Measurements from ENCODE around the gene KRTAP12-2.
"Not testable (repeated sequence)": the region's sequence is repeated elsewhere in the genome, so short reads cannot be mapped to it uniquely, and the experiment has no call there.

The KRTAP12-2 gene

DNA sequence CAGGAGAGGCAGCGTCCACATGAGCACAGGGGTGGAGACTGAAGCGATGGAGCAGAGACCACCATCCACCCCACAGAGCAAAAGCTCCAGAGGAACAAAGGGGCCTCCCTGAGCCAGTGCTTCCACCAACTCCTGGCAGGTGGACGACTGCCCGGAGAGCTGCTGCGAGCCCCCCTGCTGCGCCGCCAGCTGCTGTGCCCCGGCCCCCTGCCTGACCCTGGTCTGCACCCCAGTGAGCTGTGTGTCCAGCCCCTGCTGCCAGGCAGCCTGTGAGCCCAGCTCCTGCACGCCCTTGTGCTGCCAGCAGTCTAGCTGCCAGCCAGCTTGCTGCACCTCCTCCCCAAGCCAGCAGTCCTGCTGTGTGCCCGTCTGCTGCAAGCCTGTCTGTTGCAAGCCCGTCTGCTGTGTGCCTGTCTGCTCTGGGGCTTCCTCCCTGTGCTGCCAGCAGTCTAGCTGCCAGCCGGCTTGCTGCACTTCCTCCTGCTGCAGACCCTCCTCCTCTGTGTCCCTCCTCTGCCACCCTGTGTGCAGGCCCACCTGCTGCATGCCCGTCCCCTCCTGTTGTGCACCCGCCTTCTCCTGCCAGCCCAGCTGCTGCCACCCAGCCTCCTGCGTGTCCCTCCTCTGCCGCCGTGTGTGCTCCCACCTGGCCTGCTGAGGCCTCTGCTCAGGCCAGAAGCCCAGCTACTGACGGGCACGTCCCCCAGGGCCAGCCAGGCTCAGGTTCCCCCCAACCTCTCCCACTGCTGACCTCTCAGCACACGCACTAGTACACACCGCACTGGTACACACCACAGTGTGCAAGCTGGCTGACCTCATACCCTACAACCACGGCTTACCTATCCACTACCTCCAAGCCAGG, 35.6 kb upstream of the KRTAP12-2 start:
- DNase-seq (ENCODE audit: low read depth, low spot score), result no peak

- no peak for DNase-seq (ENCODE audit: low read depth, low spot score)
Measured at GRCh38 chr21:44701541-44701940, 34.8 kb upstream of the KRTAP12-2 start.

DNA sequence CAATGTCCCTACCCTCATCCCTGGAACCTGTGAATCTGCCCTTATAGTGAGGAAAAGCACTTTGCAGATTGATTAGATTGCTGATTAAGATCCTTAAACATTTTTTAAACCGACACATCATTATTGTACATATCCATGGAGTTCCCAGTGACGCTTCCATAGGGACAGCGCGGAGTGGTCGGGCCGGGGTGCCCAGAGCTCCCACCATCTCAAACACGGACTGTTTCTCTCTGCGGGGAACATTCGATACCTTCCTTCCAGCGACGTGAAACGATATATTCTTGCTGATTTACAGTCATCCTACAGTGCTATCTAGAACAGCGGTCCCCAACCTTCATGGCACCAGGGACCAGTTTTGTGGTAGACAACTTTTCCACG, 34.3 kb upstream of the KRTAP12-2 start:
- no peak for DNase-seq (ENCODE audit: low read depth, low spot score)

DNA sequence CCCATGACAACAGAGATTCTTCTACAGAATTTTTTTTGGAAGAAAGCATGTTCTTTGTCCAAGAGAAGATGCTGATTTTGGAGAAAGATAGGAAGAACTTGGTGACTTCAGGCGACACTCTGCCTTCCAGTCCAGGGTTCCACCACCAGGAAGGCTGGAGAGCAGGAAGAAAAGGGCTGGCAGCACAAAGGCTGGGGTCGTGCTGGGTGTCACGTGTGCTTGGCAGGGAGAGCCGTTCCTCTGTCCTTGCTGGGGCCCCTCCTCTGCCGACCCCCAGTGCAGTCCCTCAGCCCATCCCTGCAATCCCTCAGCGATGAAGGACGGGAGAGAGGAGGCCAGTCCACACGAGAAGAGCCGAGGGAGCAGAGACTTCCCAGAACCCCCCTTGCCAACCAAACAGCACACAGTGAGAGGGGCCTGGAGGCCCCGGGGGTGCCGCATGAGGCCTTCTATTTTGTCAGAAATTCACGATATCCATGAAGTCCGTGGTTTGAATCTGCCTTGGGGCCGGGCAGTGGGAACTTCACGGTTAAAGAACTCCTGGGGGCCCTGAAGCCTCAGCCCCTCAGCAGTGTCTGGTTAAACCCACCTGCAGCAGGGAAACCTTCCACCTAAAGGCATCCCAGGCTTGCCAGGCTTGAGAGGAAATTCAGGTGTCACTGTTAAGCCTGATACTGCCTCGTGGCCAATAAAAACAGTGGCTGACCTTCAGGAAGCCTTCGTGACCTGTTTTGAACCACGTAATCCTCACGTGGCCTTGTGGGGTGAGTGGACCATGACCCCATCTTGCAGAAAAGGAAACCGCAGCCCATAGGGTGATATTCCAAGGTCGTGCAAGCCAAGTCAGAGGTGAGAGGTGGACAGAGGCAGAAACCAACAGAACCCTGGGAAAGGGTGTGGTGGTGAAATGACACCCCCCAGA, 33.6 kb upstream of the KRTAP12-2 start:
- DNase-seq (ENCODE audit: low read depth, low spot score), result no peak

- no peak for DNase-seq (ENCODE audit: low read depth, low spot score)
Measured at GRCh38 chr21:44699502-44700001, 32.8 kb upstream of the KRTAP12-2 start.

- DNase-seq (ENCODE audit: low read depth, low spot score), result no peak
Measured at GRCh38 chr21:44697811-44698734, 31.3 kb upstream of the KRTAP12-2 start.

DNA sequence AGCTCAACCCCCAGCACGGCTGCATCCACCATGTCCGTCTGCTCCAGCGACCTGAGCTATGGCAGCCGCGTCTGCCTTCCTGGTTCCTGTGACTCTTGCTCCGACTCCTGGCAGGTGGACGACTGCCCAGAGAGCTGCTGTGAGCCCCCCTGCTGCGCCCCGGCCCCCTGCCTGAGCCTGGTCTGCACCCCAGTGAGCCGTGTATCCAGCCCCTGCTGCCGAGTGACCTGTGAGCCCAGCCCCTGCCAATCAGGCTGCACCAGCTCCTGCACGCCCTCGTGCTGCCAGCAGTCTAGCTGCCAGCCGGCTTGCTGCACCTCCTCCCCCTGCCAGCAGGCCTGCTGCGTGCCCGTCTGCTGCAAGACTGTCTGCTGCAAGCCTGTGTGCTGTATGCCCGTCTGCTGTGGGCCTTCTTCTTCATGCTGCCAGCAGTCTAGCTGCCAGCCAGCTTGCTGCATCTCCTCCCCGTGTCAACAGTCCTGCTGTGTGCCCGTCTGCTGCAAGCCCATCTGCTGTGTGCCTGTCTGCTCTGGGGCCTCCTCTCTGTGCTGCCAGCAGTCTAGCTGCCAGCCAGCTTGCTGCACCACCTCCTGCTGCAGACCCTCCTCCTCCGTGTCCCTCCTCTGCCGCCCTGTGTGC, 30.6 kb upstream of the KRTAP12-2 start, which contains the start of gene KRTAP10-12:
Gene KRTAP10-12 (plus strand): TSS at position 1 of the 639 bp plus-strand sequence. CDS start 30 bp downstream, at position 31.
- not testable (repeated sequence) for DNase-seq (ENCODE audit: low read depth, low spot score)

DNA sequence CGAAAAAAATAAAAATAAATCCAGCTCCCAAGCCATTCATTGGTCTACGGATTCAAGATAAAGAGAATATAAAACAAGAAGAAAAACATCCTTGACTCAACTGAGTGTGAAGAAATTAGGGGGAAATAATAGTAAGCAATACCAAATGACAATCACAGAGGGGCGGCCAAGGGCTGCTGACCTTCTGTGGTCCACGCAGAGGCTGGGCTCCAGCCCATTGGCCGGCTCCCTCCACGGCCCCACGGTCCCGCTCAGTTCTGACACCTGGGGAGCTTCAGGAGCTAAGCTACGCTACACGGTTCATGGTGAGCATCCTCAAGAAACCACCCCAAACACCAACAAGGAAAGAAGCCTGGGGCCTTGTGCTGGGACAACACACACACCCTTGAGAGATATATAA, 29.8 kb upstream of the KRTAP12-2 start:
- DNase-seq (ENCODE audit: low read depth, low spot score), result no peak

GRCh38 chr21:44695641-44696040, 28.9 kb upstream of the KRTAP12-2 start:
- no peak for DNase-seq (ENCODE audit: low read depth, low spot score)

GRCh38 chr21:44695184-44695583, 28.5 kb upstream of the KRTAP12-2 start:
- DNase-seq (ENCODE audit: low read depth, low spot score), result no peak

- no peak for DNase-seq (ENCODE audit: low read depth, low spot score)
Measured at GRCh38 chr21:44694776-44695175, 28.0 kb upstream of the KRTAP12-2 start.

DNA sequence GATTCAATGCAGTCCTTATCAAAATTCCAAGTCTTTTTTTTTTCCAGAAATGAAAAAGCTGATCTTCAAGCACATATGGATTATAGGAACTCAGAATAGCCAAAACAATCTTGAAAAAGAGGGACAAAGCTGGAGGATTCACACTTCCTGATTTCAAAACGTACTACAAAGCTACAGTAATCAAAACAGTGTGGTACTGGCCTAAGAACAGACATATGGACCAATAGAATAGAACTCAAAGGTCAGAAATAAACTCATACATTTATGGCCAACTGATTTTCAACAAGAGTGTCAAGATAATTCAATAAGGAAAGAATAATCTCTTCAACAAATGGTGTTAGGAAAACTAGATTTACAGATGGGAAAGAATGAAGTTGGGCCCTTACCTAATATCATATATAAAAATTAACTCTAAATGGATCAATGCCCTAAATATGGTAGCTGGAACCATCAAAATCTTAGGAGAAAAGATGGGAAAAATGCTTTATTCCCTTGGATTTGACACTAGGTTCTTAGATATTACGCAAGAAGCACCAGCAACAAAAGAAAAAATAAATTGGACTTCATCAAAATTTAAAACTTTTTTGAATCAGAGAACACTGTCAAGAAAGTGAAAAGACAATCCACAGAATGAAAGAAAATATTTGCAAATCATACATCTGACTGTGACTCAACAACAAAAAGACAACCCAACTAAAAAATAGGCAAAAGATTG, 26.2 kb upstream of the KRTAP12-2 start:
- DNase-seq (ENCODE audit: low read depth, low spot score), result no peak

DNA sequence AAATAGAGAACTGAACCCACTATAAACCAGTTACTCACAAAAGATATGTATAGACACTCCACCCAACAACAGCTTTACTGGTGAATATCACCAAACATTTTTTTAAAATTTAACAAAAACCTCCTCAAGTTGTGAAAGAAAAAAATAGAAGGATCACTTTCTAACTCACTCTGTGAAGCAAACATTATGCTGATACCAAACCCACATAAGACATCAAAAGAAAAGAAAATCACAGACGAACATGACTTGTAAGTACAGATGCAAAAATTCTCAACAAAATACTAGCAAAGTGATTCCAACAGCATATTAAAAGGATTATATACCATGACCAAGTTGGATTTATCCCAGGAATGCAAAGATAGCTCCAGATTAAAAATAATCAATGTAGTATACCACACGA, 25.0 kb upstream of the KRTAP12-2 start:
- DNase-seq (ENCODE audit: low read depth, low spot score), result no peak

DNA sequence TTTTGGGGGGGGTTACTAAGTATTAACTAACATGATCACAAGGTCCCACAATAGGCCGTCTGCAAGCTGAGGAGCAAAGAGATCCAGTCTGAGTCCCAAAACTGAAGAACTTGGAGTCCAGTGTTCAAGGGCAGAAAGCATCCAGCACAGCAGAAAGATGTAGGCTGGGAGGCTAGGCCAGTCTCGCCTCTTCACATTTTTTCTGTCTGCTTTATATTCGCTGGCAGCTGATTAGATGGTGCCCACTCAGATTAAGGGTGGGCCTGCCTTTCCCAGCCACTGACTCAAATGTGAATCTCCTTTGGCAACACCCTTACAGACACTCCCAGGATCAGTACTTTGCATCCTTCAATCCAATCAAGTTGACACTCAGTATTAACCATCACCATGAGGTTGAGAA, 23.0 kb upstream of the KRTAP12-2 start:
- not testable (repeated sequence) for DNase-seq (ENCODE audit: low read depth, low spot score)

- no peak for DNase-seq (ENCODE audit: low read depth, low spot score)
Measured at GRCh38 chr21:44687671-44688070, 20.9 kb upstream of the KRTAP12-2 start.

GRCh38 chr21:44686843-44687561, 20.3 kb upstream of the KRTAP12-2 start:
- no peak for DNase-seq (ENCODE audit: low read depth, low spot score)

DNA sequence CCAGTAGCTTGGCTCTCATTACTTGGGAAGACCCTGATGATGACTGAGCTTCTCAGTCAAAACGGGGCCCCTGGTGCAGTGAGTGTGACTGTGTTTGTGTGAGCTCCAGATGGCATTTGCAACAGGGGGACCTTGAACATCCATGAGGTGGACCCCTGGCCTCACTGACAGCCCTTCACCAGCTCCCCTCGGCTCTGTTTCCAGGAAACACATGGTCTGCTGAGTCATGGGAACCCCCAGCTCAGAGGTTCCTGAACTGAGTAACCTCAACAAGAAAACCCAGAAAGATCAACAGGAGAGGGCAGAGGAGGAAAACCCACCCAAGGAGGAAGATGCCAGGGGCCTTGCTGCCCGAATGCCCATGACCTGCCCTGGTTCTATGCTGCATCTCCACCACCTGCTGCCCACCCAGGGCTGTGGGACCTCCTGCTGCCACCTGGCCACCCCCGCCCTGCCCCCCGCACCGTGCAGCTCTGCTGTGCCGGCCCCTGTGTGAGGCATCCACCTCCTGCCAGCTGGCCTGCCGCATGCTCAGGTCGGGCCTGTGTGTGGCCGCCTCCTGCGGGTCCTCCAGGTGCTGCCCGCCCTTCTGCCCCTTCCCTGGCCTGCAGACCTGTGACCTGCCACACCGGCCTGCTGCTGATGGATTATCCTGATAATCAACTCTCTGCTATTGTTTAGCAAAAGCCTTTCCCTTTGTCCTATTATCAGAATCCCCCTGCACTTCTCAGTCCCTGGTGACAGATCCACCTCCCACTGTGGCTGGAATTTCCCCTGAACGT, 19.5 kb upstream of the KRTAP12-2 start:
- no peak for DNase-seq (ENCODE audit: low read depth, low spot score)

DNA sequence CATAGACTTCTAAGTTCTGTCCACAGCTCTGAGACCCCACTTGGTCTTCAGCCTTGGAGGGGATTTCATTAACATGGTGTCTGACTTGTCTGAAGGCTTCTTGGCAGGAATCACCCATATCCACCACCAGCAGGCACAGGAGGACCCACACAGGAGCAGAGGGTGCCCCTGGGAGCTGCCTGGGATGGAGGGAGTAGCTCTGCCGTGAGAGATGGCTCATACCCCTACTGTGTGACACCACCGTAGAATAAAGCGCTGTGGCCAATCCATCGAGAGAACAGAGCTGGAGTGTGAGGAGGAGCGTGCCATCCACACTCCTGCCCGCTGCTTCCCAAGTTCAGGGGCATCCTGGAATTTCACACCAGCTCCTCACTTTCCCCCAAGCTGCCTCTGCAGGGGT, 18.3 kb upstream of the KRTAP12-2 start:
- DNase-seq (ENCODE audit: low read depth, low spot score), result not testable (repeated sequence)

DNA sequence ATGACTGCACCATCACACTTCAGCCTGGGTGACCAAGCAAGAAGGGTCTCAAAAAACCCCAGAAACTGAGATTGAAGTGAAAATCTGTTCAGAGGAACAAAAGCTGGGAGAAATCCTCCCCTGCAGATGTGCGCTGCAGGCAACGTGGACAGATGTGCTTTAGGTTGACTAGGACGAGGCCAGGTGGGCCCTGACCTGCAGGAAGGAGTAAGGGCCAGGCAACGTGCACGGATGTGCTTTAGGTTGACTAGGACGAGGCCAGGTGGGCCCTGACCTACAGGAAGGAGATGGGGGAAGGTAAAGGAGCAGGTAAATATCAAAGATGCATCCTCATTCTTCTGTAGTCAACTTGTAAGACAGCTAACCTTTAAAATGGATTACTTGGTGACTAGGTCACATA, 17.8 kb upstream of the KRTAP12-2 start:
- DNase-seq (ENCODE audit: low read depth, low spot score), result no peak

Data from activated CD4-positive, CD25-positive, alpha-beta regulatory T cell treated with anti-CD3 and anti-CD28 coated beads, Interleukin-2, amount 50 U/mL, for 16 hours (primary cell).